HG03575 (cell line): ENCODE results near the gene BSND.
"Not testable (repeated sequence)": the region's sequence is repeated elsewhere in the genome, so short reads cannot be mapped to it uniquely, and the experiment has no call there.

Source experiments
- ATAC-seq: cut with Tn5 transposase; IDR thresholded peaks from one replicate; pipeline ENCODE4 v1.9.1; 2021; ENCODE audit not compliant: unreplicated experiment, insufficient number of reproducible peaks, low FRiP score; ENCODE audit errors: extremely low read depth

Gene BSND

GRCh38 chr1:54998677-54999076, at the start of gene BSND:
TSS of gene BSND (plus strand) at chr1:54998933. CDS start at chr1:54999187, 254 bp downstream.
- no peak for ATAC-seq

DNA sequence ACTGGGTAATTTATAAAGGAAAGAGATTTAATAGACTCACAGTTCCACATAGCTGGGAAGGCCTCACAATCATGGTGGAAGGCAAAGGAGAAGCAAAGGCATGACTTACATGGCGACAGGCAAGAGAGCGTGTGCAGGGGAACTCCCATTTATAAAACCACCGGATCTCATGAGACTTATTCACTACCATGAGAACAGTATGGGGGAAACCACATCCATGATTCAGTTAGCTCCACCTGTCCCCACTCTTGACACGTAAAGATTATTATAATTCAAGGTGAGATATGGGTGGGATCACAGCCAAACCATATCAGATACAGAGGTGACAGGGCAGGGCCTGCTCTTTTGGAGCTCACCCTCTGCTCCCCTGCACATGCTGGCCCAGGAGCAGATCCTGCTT, 49.7 kb upstream of the BSND start:
- ATAC-seq, result no peak

DNA sequence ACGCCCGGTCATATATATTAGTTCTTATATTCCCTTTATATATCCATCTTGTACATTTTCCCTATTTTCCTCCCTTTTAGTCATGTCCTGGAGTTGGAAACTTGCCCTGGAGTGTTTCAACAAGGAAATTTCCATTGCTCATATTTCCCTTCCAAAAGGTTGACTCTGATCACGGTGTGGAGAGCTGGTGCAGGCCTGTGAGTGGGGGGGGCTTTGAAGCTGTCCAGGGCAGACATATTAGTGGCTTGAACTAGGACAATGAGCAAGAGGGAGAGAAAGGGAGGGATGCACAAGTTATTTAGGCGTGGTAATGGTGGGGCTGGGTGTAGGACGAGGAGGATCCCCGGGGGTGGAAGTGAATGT, 48.7 kb upstream of the BSND start:
- no peak for ATAC-seq

- ATAC-seq, result no peak
Observed at GRCh38 chr1:54950369-54951163, 48.2 kb upstream of the BSND start.

- no peak for ATAC-seq
Observed at GRCh38 chr1:54951810-54952226, 46.9 kb upstream of the BSND start.

DNA sequence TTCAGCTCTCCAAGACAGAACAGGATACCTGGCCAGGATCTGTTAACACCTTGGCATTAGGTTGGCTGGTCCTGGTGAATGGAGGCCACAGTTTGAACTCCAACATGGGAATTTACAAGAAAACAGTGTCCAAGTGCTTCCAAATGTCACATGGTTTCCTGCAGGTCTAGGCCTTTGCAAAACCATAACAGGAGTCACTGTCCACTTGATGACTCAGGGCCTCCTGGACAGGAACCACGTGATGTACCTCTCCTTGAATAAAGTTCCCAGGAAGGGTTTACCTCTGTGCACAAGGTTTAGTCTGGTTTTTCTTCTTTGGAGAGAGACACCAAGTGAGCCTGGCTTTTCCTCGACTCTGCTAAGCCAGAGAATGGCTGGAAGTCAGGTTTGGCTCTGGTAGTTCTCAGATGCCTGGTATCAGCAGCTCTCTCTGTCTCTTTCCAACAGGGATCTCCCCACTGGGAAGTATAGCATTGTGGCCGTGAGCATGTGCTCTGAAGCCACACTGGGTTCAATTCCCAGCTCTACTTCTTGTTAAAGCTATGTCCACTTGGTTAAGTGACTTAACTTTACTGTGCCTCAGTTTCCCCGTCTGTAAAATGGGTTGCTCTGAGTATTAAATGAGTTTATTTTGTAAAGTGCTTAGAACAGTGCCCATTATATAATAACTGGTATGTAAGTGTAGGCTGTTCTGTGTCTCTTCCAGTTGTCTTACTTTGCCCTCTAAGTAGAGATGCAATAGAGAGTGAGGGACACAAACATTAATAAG, 45.6 kb upstream of the BSND start:
- no peak for ATAC-seq

DNA sequence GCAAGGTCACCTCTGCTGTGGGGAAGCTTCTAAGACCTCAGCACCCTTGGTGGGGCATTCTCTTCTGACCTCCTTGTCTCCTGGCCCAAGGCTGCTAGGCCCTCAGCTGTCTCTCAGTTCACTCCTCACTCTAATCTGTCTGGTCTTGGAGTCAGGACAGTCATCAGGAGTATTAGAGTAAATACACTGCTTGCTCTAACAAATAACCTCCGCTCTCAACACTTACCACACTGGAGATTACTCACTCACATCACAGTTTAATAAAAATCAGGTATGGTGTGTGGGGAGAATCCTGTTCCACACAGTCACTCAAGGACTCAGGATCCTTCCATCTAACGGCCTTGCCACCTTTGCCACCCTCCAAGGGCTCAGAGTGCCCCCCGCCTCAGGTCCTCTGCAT, 44.9 kb upstream of the BSND start:
- no peak for ATAC-seq

DNA sequence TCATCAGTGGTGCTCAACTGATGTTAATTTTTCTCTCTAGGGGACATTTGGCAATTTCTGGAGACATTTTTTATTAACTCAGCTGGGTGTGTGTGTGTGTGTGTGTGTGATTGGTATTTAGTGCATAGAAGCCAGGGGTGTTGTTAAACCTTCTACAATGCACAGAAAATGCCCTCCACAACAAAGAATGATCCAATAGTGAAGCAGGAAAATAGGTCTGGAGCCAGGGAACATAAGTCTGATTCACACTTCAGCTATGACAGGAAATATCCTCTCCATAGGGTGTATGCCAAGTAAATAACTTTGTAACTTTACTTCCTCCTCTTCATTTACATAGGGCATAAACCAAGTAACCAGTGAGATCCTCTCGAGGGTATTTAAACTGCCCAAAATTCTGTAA, 43.4 kb upstream of the BSND start:
- no peak for ATAC-seq

GRCh38 chr1:54956726-54957125, 42.0 kb upstream of the BSND start:
- no peak for ATAC-seq

GRCh38 chr1:54959241-54959640, 39.5 kb upstream of the BSND start:
- ATAC-seq, result no peak

DNA sequence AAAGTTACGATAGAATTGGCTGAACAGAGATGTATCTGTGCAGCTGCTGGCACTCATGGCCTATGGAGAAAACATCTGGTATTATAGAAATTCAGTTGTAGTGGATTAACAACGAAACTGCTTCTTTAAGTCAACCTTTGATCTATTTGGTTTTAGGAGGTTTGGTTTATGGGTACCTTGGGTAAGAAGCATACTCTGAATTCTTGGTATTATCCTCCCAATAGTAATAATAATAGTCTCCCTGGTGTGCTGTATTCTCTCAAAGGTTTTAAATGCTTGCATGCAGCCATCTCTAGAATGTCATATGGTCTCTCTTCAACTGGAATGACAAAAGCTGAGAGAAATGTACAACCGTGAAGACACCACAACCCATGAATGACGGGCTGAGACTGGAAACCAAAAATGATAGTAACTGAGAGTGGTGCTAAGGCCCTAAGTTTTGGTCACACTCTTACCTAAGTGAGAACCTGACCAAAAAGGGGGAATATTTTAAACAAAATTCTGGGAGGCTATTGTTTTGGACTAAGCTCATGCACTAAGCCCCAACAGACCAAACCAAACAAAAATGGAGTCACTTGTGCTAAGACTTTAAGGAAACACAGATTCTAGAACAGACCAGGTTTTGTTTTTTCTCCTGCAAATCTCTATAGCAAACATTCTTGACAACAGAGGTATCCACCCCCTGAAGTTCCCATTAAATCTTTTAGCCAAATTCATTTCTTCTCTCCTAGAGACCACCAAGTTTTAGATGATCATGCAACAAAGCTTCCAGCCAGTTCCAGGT, 35.9 kb upstream of the BSND start:
- no peak for ATAC-seq

GRCh38 chr1:54963829-54964228, 34.9 kb upstream of the BSND start:
- ATAC-seq, result not testable (repeated sequence)

DNA sequence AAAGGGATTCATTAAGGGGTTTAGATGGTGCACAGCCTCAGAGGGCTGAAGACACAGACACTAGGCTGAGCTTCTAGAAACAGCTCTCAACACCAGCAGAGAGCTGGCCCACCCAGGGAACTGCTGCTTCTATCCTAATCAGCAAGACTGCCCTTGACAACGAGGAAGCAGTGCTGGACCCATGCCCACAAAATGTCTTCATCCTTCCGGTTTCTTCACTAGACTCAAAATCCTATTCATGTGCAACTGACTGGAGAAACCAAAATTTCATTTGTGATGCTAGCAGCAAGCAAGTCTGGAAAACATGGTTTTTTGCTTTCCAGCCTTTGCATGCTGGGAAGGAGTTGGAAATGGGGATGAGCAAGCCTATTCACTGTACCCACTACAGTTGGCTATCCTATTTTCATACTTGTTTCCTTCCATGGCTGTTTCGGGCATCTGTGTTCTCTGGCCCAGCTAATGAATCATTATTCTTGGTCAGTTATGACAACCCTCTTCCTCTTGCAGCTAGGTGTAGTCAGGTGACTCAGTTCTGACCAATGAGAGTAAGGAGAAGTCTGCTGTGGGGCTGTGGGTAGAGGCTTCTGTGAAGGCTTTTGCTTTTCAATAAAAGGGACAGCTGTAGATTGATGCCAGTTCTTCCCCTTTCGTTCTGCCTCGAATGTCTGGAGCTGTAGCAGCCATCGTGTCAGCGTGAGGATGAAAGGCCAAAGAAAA, 33.0 kb upstream of the BSND start:
- no peak for ATAC-seq

DNA sequence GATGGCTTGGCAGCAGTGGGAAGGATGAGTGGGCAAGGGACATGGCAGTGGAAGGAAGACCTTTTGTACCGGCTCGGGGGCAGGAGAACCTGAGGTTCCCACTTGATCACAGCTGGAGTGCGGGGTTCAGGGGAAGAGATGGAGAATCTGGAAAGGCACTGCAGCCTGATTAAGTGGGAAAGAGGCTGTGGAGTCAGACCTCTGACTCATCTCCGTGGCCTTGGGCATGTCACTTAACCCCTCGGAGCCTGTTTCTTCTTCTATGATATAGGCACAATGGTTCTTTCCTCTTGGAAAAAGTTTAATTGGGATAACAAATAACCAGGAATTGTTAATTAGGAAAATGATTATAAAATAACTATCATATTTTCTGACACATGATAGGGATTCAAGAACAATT, 31.4 kb upstream of the BSND start:
- ATAC-seq, result no peak

- ATAC-seq, result no peak
Observed at GRCh38 chr1:54968551-54968950, 30.2 kb upstream of the BSND start.

DNA sequence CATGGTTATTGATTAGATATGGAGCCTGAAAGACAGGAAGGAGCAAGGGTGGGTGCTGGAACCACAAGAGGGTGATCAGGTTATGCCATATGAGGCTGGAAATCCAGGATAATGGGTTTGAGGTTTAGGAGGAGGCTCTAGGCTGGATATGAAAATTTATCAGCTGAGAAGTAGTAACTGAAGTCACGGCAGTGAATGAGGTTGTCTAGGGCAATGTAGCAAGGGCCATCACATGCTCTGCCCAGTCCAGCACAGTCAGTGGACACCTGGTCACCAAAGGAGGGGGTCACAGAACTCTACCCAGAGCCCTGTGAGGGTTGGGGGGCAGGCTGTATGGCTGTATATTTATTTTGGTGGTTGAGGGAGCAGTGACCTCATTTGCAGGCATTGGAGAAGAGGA, 28.9 kb upstream of the BSND start:
- no peak for ATAC-seq

DNA sequence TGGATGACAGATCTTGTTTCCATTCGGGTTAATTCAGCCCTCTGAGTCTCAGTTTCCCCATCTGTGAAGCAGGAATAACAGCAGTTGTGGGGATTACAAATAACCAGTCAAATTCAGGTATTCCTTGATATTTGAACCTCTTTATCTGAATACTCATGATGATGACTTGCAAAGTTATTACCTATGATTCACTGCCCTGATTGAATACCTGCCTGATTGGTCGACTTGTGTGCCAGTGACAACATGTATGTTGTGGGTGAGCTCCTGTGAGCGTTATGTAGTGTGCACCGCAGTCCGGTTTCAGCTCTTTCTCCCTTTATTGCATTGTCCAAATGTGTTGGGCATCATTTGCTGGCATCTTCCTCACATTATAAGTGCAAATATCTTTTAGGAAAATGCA, 27.8 kb upstream of the BSND start:
- ATAC-seq, result no peak

- peak; percentile 93 for ATAC-seq
Observed at GRCh38 chr1:54971317-54971791, 27.4 kb upstream of the BSND start.

GRCh38 chr1:54972436-54972835, 26.3 kb upstream of the BSND start:
- ATAC-seq, result no peak
